HG03159 (cell line): ENCODE results near the gene SLC15A3.

ENCODE experiments used
- ATAC-seq: cut with Tn5 transposase; IDR thresholded peaks from one replicate; pipeline ENCODE4 v1.9.1; 2021; ENCODE audit warnings: mild to moderate bottlenecking, moderate library complexity; ENCODE audit not compliant: unreplicated experiment

SLC15A3 gene

DNA sequence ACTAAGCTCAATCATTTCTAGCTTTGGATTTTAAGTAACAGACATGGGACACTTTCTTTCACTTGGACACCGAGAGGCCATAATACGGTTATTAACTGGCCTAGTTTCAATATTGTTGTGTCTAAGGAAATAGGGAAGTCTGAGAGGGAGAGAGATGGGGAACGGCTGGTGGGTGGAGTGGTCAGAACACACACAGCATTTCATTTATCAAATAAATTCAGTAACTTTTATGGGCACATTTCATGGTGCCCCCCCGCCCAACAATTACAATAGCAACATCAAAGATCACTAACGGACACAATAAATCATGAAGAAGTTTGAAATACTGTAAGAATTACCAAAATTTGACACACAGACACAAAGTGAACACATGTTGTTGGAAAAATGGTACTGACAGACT is 56.3 kb downstream of the SLC15A3 start:
- ATAC-seq: no peak

DNA sequence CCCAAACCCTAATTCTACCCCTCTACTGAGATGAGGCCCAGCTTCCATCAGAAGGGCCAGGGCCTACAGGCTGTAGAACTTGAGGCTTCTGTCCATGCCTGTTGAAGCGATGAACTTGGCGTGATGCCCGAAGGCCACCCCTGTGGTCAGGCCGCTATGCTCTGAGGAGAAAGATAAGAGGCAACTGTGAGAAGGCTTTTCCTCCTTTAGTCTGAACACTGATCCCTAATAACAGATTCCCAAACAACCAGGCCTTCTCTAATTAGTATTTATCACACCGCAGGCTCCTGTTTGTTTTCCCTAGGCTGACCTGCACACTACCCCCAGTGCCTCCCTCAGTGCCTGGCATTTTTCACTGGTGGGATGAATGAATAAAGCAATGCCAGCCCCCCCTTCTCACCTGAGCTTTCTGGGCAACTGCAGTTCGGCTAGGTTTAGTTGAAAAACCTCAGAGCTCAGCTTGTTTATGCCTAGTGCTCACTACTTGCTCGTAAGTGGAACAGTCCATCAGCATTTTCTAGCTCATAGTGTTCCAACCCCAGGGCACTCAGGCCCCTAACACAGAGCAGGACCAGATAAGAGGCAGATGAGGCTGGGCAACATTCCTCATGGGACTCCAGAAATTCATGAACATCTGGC is 60.8 kb downstream of the SLC15A3 start:
- no peak for ATAC-seq

DNA sequence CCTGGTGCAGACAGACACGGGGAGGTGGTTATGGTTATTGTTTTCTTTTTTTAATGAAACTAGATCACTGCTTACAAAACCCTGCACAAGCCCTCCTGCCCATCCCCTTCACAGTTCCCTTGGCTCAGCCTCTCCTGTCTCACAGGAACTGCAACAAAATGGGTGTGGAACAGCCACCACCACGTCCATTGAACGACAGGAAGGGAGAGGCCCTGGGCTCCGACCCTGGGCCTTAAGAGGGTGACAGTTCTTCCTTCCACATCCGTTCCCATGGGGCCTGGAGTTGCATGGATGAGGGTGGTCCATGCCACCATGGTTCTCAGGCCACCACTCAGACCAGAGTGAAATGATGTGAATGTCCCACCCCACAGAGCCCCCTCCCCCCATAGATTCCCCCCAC is 61.3 kb downstream of the SLC15A3 start:
- ATAC-seq: no peak

DNA sequence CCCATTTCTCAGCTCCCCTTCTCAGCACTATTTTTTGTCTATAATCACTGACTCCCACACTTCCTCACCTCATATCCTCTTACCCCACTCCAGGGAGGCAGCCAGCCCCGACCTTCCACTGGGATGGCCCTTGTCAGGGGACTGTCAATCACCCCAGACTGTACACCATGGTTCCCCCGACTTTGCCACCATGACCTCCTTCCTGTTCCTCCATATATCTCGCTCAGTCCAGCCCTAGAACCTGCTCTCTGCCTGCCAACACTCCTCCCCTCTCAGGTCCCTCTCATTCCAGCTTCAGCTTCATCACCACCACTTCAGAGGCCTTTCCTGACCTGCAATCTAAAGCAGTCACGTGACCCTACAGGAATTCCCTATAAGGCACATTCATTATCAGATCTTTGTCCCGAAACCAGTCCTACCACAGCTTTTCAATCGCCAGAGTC is 62.1 kb downstream of the SLC15A3 start:
- ATAC-seq: no peak

DNA sequence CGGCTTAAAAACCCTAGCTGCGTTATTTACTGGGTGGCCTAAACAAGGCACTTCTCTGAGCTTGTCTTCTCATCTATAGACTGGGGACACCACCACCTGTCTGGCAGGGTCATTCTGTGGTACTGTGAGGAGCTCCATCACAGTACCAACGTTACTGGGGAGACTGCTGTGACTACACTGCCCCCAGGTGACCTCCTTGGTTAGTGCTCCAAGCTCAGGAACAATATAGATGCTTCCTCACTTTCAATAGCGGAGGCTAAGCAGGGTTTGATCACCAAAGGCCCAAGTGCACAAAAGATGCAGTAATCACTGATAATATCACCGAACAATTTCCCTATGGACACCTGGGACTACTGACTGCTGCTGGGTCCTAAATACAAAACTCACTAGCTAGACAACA is 64.4 kb downstream of the SLC15A3 start:
- no peak for ATAC-seq
